BLaER1 (cell line): ENCODE results near the gene SEPHS1.

ENCODE experiments used
- H3K27ac ChIP-seq: shearing (Covaris generic); formaldehyde crosslinking; 2 replicates; pipeline ENCODE4 v1.8.1; 2022
- H3K27me3 ChIP-seq: shearing (Covaris generic); formaldehyde crosslinking; 2 replicates; pipeline ENCODE4 v1.8.1; 2022
- H3K36me3 ChIP-seq: shearing (Covaris generic); formaldehyde crosslinking; 2 replicates; pipeline ENCODE4 v1.8.1; 2022
- H3K4me1 ChIP-seq: shearing (Covaris generic); formaldehyde crosslinking; 2 replicates; pipeline ENCODE4 v1.8.1; 2022
- H3K4me2 ChIP-seq: shearing (Covaris generic); formaldehyde crosslinking; 2 replicates; pipeline ENCODE4 v1.8.1; 2022
- H3K4me3 ChIP-seq: shearing (Covaris generic); formaldehyde crosslinking; 2 replicates; pipeline ENCODE4 v1.8.1; 2022
- H3K9ac ChIP-seq: shearing (Covaris generic); formaldehyde crosslinking; 2 replicates; pipeline ENCODE4 v1.8.1; 2022
- H3K9me3 ChIP-seq: shearing (Covaris generic); formaldehyde crosslinking; 2 replicates; pipeline ENCODE4 v1.8.1; 2022
- H4K20me1 ChIP-seq: shearing (Covaris generic); formaldehyde crosslinking; 2 replicates; pipeline ENCODE4 v1.8.1; 2022
- Cebpa-rat ChIP-seq: shearing (Covaris generic); IDR thresholded peaks from 2 replicates; pipeline ENCODE4 v1.8.1; 2022

Gene SEPHS1

GRCh38 chr10:13365831-13366230 is 17.7 kb upstream of the SEPHS1 start:
- no peak overlapping the region for H3K4me2 ChIP-seq

GRCh38 chr10:13365243-13365642 is 17.1 kb upstream of the SEPHS1 start:
- Histone ChIP-seq H3K27me3 (no peaks in the 10 kb centered on the region), H3K27ac (no peak overlapping the region), H3K9ac (no peak overlapping the region), H3K4me2 (no peak overlapping the region), H3K4me3 (no peak overlapping the region), H4K20me1 (no peaks in the 10 kb centered on the region), H3K36me3 (no peaks in the 10 kb centered on the region), H3K9me3 (0 out of 2 replicates have a peak, but pooled peaks cover under 1% of the 10 kb centered on the region), H3K4me1 (no peaks in the 10 kb centered on the region)
- TF ChIP-seq Cebpa-rat = no peak

More at GRCh38 chr10:13365831-13366230, 17.7 kb upstream of the SEPHS1 start:
- H3K27me3 ChIP-seq = no peaks in the 10 kb centered on the region
- H4K20me1 ChIP-seq = no peaks in the 10 kb centered on the region
- H3K9me3 ChIP-seq = no peaks in the 10 kb centered on the region
- no peak overlapping the region for H3K4me3 ChIP-seq
- TF ChIP-seq Cebpa-rat = no peak
- H3K36me3 ChIP-seq = no peaks in the 10 kb centered on the region
- no peaks in the 10 kb centered on the region for H3K4me1 ChIP-seq
- no peak overlapping the region for H3K27ac ChIP-seq
- H3K9ac ChIP-seq = no peak overlapping the region

- H3K9ac ChIP-seq = no peak overlapping the region
- H3K4me3 ChIP-seq = no peak overlapping the region
- no peaks in the 10 kb centered on the region for H4K20me1 ChIP-seq
- H3K27ac ChIP-seq = no peak overlapping the region
- peaks cover 5% of the 10 kb centered on the region; the same call in 1 of the 2 replicates for H3K4me1 ChIP-seq
- H3K4me2 ChIP-seq = no peak overlapping the region
- TF ChIP-seq Cebpa-rat = no peak
- peaks cover 8% of the 10 kb centered on the region for H3K9me3 ChIP-seq
- H3K27me3 ChIP-seq = no peaks in the 10 kb centered on the region
- no peaks in the 10 kb centered on the region for H3K36me3 ChIP-seq
Observed at GRCh38 chr10:13360587-13360986, 12.5 kb upstream of the SEPHS1 start.

GRCh38 chr10:13356392-13356791 is 8.3 kb upstream of the SEPHS1 start:
- no peak for TF ChIP-seq Cebpa-rat
- no peaks in the 10 kb centered on the region for H3K27me3 ChIP-seq
- no peak overlapping the region for H3K4me3 ChIP-seq
- peaks cover 8% of the 10 kb centered on the region for H3K9me3 ChIP-seq
- H3K27ac ChIP-seq = no peak overlapping the region
- H3K9ac ChIP-seq = no peak overlapping the region
- H3K4me2 ChIP-seq = no peak overlapping the region
- H3K4me1 ChIP-seq = peaks cover 18% of the 10 kb centered on the region
- H3K36me3 ChIP-seq = no peaks in the 10 kb centered on the region
- no peaks in the 10 kb centered on the region for H4K20me1 ChIP-seq

GRCh38 chr10:13354783-13355182 is 6.7 kb upstream of the SEPHS1 start:
- no peak for TF ChIP-seq Cebpa-rat
- H3K4me2 ChIP-seq = no peak overlapping the region
- H3K27ac ChIP-seq = no peak overlapping the region
- H3K27me3 ChIP-seq = no peaks in the 10 kb centered on the region
- H3K4me1 ChIP-seq = peaks cover 32% of the 10 kb centered on the region
- H3K36me3 ChIP-seq = no peaks in the 10 kb centered on the region
- H3K4me3 ChIP-seq = no peak overlapping the region
- peaks cover 3% of the 10 kb centered on the region for H3K9me3 ChIP-seq
- no peaks in the 10 kb centered on the region for H4K20me1 ChIP-seq
- H3K9ac ChIP-seq = no peak overlapping the region

GRCh38 chr10:13352519-13352918 is 4.4 kb upstream of the SEPHS1 start:
- Histone ChIP-seq H3K27me3 (no peaks in the 10 kb centered on the region), H3K4me3 (no peak overlapping the region), H3K9ac (no peak overlapping the region), H4K20me1 (no peaks in the 10 kb centered on the region), H3K4me1 (peaks cover 32% of the 10 kb centered on the region), H3K4me2 (no peak overlapping the region), H3K36me3 (no peaks in the 10 kb centered on the region), H3K27ac (no peak overlapping the region), H3K9me3 (no peaks in the 10 kb centered on the region)
- no peak for TF ChIP-seq Cebpa-rat

- Histone ChIP-seq H3K9me3 (no peaks in the 10 kb centered on the region), H3K9ac (no peak overlapping the region), H3K27me3 (no peaks in the 10 kb centered on the region), H4K20me1 (no peaks in the 10 kb centered on the region), H3K27ac (no peak overlapping the region), H3K36me3 (no peaks in the 10 kb centered on the region), H3K4me3 (no peak overlapping the region), H3K4me1 (peaks cover 30% of the 10 kb centered on the region), H3K4me2 (peak overlapping the region; percentile 61)
- TF ChIP-seq Cebpa-rat = no peak
Observed at GRCh38 chr10:13351340-13351915, 3.3 kb upstream of the SEPHS1 start.

- H3K36me3 ChIP-seq = no peaks in the 10 kb centered on the region; the same call in 1 of the 2 replicates
- peaks cover 47% of the 10 kb centered on the region for H3K4me1 ChIP-seq
- peak overlapping the region; percentile 97 for H3K9ac ChIP-seq
- H3K9me3 ChIP-seq = no peaks in the 10 kb centered on the region
- H3K27me3 ChIP-seq = no peaks in the 10 kb centered on the region
- peak overlapping the region; percentile 95 for H3K4me2 ChIP-seq
- peaks cover 16% of the 10 kb centered on the region; the same call in 1 of the 2 replicates for H4K20me1 ChIP-seq
- TF ChIP-seq Cebpa-rat = no peak
- H3K4me3 ChIP-seq = peak overlapping the region; percentile 94
- peak overlapping the region; percentile 98 for H3K27ac ChIP-seq
Observed at GRCh38 chr10:13349463-13350274, 1.6 kb upstream of the SEPHS1 start.

GRCh38 chr10:13347500-13348156 is 465 bp downstream of the SEPHS1 start:
- peaks cover 33% of the 10 kb centered on the region; the same call in 1 of the 2 replicates for H4K20me1 ChIP-seq
- peak overlapping the region; percentile 94 for H3K4me3 ChIP-seq
- no peak for TF ChIP-seq Cebpa-rat
- peak overlapping the region; percentile 97 for H3K9ac ChIP-seq
- H3K4me2 ChIP-seq = peak overlapping the region; percentile 87; the same call in 1 of the 2 replicates
- H3K27me3 ChIP-seq = no peaks in the 10 kb centered on the region
- H3K36me3 ChIP-seq = peaks cover 20% of the 10 kb centered on the region
- H3K27ac ChIP-seq = peak overlapping the region; percentile 98
- H3K9me3 ChIP-seq = no peaks in the 10 kb centered on the region
- peaks cover 50% of the 10 kb centered on the region for H3K4me1 ChIP-seq
